Stromal cell of bone marrow (primary cell): ENCODE results near the gene ZNF467.

Source experiments
- DNase-seq: peaks from one replicate; pipeline ENCODE4 v3.0.0-alpha.2; 2012; ENCODE audit warnings: low read depth

ZNF467 gene

GRCh38 chr7:149748076-149748874 is 25.1 kb downstream of the ZNF467 start:
- DNase-seq: no peak

GRCh38 chr7:149743476-149744255 is 29.7 kb downstream of the ZNF467 start:
- no peak for DNase-seq

DNA sequence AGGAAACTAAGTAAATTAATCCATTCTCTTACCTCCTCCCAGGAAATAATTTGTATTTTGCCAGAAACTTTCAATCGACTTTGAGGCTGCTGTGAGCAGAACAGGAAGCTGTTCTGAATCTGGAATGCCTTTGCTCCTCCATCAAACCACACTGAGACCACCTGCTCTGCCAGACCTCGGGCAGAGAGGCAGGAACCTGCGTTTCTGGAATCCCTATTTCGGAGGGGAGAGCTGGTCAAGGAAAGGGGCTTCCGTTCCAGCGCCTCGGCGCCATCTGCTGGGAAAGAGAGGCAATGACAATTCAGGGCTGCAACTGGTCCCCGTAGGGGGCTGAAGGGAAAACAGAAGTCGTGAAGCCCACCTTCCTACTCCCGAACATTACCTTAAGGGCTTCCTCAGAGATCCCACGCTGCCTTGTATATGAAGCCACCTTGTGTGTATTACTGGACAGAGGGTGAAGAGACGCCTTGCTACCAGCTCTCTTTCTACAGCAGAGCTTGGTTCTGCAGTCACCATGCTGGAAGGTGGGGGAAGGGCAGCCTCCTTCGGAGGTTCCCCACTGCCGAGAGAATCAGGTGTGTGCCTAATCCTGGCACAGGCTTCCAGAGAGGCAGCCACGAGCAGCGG is 31.2 kb downstream of the ZNF467 start:
- peak; percentile 25 for DNase-seq

- no peak for DNase-seq
Observed at GRCh38 chr7:149741629-149742028, 31.8 kb downstream of the ZNF467 start.

GRCh38 chr7:149736478-149737360 is 36.7 kb downstream of the ZNF467 start:
- no peak for DNase-seq

- no peak for DNase-seq
Observed at GRCh38 chr7:149735779-149736477, 37.5 kb downstream of the ZNF467 start.

DNA sequence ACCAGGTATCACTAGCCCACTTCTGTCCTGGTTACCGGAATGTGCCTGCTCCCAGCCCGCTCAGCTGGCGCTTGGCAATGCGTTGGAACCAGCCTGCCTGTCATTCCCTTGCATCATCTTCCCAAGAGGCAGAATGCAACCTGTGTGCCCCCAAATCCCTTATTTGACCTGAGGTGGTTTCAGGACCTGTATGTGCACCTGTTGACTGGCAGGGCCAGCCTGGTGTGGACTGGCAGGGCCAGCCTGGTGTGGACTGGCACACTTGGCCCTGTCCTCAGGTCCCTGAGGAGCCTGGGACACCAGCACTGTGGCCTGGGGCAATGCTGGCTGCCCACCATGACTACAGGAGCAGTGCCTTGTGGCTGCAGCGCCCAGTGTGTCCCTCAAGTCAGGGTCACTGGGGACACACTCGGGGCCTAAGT is 38.2 kb downstream of the ZNF467 start:
- DNase-seq: no peak

DNA sequence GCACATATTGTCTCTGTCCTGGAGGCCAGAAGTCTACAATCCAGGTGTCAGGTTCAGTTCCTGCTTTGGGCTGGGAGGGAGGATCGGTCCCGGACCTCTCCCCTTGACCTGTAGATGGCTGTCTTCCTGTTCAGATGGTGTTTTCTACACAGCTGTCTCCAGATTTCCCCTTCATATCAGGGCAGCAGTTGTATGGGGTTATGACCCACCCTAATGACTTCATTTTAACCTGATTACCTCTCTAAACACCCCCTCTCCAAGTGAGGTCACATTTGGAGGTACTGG is 38.7 kb downstream of the ZNF467 start:
- DNase-seq: no peak

GRCh38 chr7:149733924-149734790 is 39.2 kb downstream of the ZNF467 start:
- DNase-seq: no peak

DNA sequence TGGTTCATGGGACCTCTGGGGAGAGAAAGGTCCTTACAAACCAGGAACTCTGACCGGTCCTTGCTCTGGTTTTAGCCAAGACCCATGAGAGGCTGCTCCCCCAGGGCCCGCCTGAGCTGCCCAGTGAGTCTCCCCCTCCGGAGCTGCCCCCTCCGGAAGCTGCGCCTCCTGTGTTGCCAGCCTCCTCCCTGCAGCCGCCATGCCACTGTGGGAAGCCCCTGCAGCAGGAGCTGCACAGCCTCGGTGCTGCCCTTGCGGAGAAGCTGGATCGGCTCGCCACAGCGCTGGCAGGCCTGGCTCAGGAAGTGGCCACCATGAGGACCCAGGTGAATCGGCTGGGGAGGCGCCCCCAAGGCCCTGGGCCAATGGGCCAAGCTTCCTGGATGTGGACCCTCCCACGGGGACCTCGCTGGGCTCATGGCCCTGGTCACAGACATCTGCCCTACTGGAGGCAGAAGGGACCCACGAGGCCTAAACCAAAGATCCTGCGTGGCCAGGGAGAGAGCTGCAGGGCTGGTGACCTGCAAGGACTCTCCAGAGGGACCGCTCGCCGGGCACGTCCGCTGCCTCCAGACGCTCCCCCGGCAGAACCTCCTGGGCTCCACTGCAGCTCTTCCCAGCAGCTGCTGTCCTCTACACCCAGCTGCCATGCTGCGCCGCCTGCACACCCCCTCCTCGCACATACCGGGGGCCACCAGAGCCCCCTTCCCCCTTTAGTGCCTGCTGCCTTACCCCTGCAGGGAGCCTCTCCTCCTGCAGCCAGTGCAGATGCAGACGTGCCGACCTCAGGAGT is 40.1 kb downstream of the ZNF467 start:
- DNase-seq: no peak

- DNase-seq: no peak
Observed at GRCh38 chr7:149732611-149733010, 40.8 kb downstream of the ZNF467 start.

DNA sequence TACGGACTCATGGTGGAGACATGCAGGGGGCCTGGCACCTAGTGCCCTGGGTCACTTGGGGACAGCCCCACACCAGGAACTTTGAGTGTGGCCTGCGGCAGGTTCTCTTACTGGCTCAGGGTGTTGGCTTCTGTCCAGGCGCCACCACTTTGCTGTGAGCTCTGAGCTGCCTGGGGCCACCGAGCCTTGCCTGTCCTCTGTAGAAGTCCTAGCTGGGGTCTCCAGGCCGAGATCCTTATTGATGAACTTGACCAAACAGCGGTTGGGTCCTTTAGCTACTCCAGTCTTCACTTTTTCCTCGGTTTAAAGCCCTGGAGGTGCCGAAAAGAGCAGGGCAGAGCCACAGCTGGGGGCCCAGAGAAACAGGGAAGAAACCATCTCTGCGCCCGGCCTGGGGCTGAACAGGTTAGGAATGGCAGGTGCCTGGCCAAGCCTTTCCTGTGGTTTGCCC is 41.3 kb downstream of the ZNF467 start:
- no peak for DNase-seq

DNA sequence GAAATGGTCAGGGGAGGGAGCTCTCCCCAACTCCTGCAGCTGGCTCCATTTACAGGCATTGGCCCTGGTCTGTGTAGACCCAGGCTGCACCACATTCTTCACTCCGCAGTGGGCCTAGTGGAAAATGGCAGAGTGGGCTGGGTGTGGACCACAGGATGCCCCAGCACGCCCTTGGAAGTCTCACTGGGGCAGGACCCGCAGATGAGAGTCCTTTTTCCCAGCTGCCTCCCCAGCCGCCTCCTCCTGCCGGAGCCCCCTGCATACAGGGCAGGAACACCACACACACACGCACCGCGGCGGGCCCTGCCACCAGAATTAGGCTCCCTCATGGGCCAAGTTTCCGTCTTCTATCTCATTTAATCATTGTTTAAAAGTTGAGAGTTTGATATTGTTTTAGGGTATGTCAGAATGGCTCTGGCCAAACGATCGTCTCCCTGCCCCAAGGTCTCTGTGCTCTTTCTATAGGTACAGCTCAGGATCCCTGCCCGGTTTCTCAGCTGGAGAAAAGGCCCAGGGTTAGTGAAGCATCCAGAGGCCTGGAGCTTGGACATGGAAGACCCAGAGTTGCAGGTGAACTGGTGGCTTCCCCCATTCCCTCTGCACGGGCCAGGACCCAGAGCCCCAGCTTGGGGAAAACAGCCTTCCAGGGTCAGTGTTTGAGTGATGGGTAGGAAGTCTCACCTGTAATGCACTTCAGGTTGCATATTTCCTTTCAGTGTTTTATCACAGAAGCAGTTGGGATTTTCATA is 42.0 kb downstream of the ZNF467 start:
- DNase-seq: no peak

GRCh38 chr7:149729983-149730801 is 43.2 kb downstream of the ZNF467 start:
- no peak for DNase-seq

GRCh38 chr7:149729586-149729982 is 43.8 kb downstream of the ZNF467 start:
- no peak for DNase-seq

DNA sequence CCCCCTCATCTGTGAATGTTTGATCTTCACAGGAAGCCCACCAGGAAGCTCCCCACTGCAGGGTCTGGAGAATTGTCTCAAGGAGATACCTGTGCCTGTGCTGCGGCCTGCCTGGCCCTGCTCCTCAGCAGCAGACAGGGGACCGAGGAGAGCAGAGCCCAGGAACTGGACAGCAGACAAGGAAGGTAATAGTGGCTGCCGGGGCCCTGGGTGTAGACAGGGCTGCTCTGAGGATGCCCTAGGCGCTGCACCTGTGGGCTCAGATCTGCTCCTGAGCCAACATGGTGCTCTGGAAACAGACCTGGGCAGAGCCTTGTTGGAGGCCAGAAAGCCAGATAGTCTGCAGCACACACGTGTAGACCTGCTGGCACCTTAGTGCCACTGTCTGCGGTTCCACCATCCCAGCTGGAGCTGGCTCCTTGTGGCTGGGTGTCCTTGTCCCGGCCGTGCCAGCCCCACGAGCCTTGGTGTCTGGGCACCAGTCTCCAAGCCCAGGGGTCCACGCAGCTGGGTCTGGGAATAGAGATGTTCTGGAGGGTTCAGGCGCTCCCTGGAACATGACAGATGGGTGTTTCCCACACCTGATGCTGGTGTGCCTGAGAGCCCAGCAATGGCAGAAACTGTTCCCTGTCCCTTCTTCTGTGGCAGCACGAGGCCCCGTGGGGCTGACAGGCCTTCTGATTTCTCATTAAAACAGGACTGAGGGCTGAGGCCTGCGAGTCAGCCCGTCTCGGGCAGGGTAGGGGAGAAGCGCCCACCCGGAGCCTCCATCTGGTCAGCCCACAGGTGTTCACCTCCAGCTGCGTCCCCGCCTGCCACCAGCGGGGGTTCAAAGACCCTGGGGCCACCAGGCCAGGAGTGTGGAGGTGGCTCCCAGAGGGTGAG is 44.7 kb downstream of the ZNF467 start:
- DNase-seq: no peak

- no peak for DNase-seq
Observed at GRCh38 chr7:149727899-149728476, 45.4 kb downstream of the ZNF467 start.
